IPS DF 6.9 (cell line): ENCODE data around the gene ENDOU.
"Not testable (repeated sequence)": the region's sequence is repeated elsewhere in the genome, so short reads cannot be mapped to it uniquely, and the experiment has no call there.

Experiments used
- DNase-seq: peaks from one replicate; pipeline ENCODE4 v3.0.0-alpha.2; 2013; ENCODE audit warnings: low read depth, low spot score
- H3K27ac ChIP-seq: one replicate; pipeline ENCODE4 v1.5.1; 2013; ENCODE audit warnings: low read length, control low read depth
- H3K27me3 ChIP-seq: 2 replicates; pipeline ENCODE4 v1.6.1; 2013; ENCODE audit warnings: mild to moderate bottlenecking, low read length; ENCODE audit not compliant: control insufficient read depth, insufficient read depth
- H3K36me3 ChIP-seq: 2 replicates; pipeline ENCODE4 v1.6.1; 2013; ENCODE audit warnings: low read length; ENCODE audit not compliant: control insufficient read depth, insufficient read depth
- H3K4me1 ChIP-seq: 2 replicates; pipeline ENCODE4 v1.6.1; 2013; ENCODE audit warnings: low read length; ENCODE audit not compliant: control insufficient read depth, insufficient read depth
- H3K4me3 ChIP-seq: 2 replicates; pipeline ENCODE4 v1.5.1; 2013; ENCODE audit warnings: mild to moderate bottlenecking, low read length
- H3K9me3 ChIP-seq: 2 replicates; pipeline ENCODE4 v1.6.1; 2013; ENCODE audit warnings: low read length, inconsistent platforms; ENCODE audit not compliant: control insufficient read depth, insufficient read depth
- WGBS: extraction: QIAGEN DNeasy Blood & Tissue Kit; methylation state at CpG from one replicate; pipeline ENCODE4 v1.1.7; 2013; ENCODE audit warnings: mixed read lengths, missing lambda C conversion rate; ENCODE audit not compliant: insufficient read length, insufficient coverage; 5-methylcytosine and 5-hydroxymethylcytosine counted together

The ENDOU gene

DNA sequence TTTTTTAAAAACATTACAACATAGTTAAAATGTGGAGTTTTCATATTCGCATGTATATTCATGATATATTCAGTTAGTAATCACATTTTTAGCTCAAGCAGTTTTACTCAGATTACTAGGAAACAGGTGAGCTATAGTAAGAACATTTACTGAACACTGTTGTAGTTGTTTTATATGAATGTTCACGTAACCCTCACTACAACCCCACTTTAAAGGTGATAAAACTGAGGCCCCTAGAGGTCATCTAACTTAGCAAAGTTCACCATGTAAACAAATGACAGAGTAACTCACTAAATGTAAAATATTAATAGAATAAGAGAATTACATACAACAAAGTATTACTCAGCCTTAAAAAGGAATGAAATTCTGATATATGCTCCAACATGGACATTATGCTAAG, 45.5 kb downstream of the ENDOU start:
- Histone ChIP-seq H3K36me3 (no peaks in the 10 kb centered on the region), H3K4me3 (no peak overlapping the region), H3K9me3 (no peaks in the 10 kb centered on the region), H3K27ac (no peak overlapping the region), H3K4me1 (no peaks in the 10 kb centered on the region), H3K27me3 (no peaks in the 10 kb centered on the region)
- WGBS: no CpG with 5 or more reads among the region's 2 CpGs
- no peak for DNase-seq

- no CpG with 5 or more reads among the region's 2 CpGs for WGBS
- no peaks in the 10 kb centered on the region for H3K27me3 ChIP-seq
- no peak overlapping the region for H3K27ac ChIP-seq
- no peak overlapping the region for H3K4me3 ChIP-seq
- H3K9me3 ChIP-seq: no peaks in the 10 kb centered on the region
- no peak for DNase-seq
- H3K4me1 ChIP-seq: no peaks in the 10 kb centered on the region
- peaks cover 3% of the 10 kb centered on the region for H3K36me3 ChIP-seq
These were observed 53.2 kb downstream of the ENDOU start for GRCh38 chr12:47672068-47672467.

GRCh38 chr12:47667935-47668334, 57.4 kb downstream of the ENDOU start:
- H3K36me3 ChIP-seq, DNase-seq, H3K9me3 ChIP-seq, H3K27ac ChIP-seq, H3K4me1 ChIP-seq, H3K4me3 ChIP-seq, H3K27me3 ChIP-seq: not testable (repeated sequence)
- no CpG with 5 or more reads among the region's 6 CpGs for WGBS
